DMS 273 treated with DMSO at 0.1 percent for 48 hours (cell line): ENCODE results near the gene SNAI1.
A peak's percentile ranks its signal among the peaks of the same experiment; 100 is the strongest.
"Not testable (repeated sequence)": the region's sequence is repeated elsewhere in the genome, so short reads cannot be mapped to it uniquely, and the experiment has no call there.

Source experiments
- DNase-seq: peaks from one replicate; lab custom pipeline; 2025; lab: John Stamatoyannopoulos, UW

Gene SNAI1

DNA sequence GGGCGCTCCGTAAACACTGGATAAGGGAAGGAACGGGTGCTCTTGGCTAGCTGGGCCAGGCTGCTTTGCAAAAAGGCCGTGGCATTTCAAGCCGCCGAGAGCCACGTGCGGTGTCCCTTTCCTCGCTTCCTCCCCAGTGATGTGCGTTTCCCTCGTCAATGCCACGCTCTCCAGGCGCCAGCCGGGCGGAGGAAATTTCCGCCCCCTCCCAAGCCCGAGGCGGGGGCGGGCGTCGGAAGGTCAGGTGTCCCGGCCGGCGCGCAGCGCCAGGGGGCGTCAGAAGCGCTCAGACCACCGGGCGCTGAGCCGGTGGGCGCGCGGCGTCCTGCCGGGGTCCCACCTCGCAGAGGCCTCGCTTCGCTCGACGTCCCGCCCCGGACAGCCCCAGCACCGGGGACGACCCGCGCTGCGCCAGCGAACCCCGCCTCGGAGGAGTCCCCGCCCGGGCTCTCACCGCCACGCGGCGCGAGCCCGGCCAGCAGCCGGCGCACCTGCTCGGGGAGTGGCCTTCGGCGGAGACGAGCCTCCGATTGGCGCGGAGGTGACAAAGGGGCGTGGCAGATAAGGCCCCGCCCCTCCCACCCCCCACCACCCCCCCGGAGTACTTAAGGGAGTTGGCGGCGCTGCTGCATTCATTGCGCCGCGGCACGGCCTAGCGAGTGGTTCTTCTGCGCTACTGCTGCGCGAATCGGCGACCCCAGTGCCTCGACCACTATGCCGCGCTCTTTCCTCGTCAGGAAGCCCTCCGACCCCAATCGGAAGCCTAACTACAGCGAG lies at the start of gene SNAI1:
TSS of gene SNAI1 (plus strand) at position 635 of the 777 bp plus-strand sequence. CDS start at position 715, 80 bp downstream.
- DNase-seq = peak; percentile 65

DNA sequence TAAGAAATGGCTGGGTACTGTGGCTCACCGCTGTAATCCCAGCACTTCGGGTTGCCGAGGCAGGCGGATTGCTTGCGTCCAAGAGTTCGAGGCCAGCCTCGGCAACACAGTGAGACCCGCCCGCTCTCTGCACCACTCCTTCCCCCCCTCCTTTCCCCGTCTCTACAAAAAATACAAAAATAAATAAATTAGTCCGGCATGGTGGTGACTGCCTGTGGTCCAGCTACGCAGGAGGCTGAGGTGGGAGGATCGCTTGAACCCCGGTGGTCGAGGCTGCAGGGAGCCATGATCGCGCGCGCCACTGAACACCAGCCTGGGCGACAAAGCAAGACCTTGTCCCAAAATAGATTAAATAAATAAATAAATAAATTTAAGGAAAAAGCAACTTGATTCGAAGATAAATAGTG lies 47.0 kb upstream of the SNAI1 start:
- no peak for DNase-seq

DNA sequence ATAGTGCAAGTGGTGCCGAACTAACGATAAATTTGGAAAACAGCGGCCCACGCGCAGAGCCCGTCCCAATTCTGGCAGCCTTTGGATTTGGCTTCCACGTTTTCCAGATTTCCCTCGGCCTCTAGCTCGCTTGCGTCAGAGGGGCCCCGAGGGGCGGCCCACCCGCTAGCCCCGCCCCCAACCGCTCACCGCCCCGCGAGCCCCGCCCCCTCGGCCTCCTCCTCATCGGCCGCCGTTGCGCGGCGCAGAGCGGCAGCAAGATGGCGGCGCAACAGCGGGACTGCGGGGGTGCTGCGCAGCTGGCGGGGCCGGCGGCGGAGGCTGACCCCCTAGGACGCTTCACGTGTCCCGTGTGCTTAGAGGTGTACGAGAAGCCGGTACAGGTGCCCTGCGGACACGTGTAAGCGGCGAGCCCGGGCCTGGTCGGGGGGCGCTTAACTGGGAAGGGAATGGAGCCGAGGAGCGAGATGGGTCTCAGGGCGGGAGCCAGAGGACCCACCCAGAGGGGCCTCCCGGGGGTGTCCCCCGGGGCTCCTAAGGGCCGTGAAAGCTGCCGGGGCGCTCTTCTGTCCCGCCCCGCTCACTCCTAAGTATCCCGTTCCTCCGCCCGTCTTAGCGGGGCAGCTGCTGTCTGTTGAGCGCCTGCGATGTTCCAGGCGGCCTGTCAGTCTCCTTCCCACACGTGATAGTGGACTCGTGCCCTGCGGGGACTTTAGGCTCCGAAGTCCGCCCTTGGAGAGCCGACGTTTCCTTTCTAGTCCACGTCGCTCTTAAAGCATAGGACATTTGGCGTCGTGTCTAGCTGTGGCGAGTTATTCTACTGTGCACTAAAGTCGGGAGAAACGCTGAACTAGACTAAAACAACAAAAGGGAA lies 46.4 kb upstream of the SNAI1 start, which contains the start of gene RNF114:
TSS of gene RNF114 (plus strand) at position 245 of the 874 bp plus-strand sequence. CDS start at position 261, 16 bp downstream.
- DNase-seq = peak; percentile 64

DNA sequence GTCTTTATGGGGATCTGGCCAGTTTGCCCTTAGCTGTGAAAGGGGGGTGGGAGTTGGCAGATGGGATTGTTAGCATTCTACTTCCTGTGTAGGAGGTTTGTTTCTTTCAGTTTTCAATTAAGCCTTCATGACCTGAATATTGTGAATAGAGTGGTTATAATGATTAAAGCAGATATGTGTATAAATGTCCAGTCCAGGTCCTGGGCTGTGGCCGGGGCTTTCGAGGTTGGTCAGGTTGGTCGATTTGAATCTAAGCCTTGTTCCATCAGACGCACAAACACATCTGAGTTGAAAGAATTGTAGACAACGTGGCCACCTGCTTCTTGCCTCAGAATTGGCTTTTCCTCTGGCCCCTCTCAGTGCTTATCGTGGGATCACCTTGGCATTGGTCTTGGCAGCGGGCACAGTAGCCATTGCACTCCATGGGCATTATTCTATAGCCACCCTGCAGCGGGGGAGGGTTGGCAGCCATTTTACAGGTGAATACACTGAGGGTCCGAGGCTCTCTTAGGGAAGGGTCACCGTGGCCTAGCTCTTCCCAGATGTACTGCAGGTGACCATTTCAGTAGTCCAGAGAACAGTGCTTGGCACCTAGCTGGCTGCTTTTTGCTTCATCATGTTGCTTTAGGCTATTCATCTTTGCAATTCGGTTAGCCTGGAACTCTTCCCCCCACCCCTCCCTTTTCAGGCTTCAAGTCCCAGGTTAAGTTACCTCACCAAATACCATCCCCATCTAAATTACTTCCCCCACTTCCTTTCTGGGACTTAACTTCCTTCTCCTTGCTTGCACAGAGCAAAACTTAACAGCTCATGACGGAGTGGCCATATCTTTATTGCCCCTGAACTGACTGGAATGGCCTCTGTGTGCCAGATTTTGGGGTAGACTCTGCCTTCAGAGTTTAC lies 45.5 kb upstream of the SNAI1 start:
- DNase-seq = no peak

DNA sequence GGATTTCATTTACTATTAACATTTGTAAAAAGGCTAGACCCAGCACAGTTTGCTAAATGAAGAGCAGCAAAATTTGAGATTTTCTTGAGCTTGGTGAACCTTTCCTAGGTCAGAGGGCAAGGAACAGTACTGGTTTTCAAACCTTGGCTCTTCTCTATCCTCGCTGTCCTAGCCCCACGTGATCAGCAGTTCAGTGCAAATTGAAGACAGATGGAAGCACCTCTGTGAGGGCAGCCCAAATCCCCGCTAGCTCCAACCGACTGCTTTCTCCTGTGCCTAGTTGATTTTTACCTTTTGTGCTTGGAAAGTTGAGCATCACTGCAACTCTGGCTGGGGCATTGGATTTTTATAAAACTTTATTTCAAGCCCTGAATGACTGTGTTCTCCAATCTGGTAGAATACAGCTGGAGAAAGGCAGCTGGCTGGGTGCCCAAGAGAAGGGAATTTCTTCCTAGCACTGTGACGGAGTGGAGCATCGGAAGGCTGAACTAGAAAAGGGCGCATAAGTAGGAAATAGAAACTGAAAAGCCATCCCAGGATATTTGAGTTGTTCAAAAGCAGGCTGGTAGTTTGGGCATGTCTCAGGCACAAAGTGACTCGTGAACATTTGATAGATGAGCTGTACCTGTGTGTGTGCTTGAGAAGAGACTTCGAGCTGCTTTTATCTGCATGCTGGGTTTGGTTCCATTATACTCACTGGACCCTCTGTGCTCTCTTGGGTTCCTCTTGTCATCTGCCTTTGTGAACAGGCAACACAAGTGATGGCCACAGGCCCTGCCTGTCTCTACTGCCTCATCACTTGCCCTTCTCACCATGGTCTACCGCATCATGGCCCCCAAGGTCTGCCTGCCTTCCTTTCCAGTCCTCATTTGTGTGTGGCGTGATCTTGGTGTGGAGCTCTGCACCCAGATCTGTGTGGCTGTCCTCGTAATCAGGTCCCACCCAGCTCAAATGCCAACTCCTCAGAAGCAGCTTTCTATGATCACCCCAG lies 44.3 kb upstream of the SNAI1 start:
- no peak for DNase-seq

DNA sequence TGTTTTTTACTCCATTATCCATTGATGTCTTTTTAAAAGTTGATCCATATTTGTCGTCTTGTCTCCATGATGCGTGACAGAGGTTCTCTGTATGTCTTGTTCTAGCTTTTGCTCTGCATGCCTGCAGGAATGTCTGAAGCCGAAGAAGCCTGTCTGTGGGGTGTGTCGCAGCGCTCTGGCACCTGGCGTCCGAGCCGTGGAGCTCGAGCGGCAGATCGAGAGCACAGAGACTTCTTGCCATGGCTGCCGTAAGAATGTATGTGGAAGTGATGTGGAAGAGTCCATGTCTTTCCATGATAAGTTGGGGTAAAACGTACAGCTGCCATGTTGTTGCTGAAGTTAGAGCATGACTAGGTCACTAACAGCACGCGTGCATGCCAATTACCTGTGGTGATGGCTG lies 41.3 kb upstream of the SNAI1 start:
- DNase-seq = no peak

DNA sequence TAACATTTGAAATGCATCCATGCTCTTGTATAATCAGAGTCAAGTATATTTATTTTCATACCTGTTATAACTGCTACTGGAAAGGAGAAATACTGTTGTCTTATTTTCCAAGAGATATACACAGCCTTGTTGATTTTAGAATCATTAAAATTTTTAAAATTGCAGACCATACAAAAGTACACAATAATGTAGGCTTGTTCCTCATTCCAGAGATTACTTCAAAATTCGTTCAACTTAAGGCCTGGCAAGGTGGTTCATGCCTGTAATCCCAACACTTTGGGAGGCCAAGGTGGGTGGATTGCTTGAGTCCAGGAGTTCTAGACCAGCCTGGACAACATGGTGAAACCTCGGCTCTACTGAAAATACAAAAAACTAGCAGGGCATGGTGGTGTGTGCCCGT lies 40.5 kb upstream of the SNAI1 start:
- no peak for DNase-seq

DNA sequence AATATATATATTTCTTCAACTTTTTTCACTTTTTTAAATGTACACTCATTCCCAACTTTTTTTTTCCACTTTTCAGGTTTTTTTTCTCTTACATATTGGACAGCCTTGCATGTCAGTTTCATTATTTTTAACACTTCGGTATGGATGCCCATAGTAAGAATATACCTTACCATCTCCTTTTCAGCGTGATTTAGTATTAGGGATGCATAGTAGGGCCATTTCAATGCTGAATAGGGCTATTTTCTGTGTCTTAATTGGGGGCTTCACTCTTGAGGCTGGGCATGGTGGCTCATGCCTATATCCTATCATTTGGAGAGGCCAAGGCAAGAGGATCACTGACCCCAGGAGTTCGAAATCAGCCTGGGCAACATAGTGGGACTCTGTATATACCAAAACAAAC lies 39.8 kb upstream of the SNAI1 start:
- DNase-seq = no peak

DNA sequence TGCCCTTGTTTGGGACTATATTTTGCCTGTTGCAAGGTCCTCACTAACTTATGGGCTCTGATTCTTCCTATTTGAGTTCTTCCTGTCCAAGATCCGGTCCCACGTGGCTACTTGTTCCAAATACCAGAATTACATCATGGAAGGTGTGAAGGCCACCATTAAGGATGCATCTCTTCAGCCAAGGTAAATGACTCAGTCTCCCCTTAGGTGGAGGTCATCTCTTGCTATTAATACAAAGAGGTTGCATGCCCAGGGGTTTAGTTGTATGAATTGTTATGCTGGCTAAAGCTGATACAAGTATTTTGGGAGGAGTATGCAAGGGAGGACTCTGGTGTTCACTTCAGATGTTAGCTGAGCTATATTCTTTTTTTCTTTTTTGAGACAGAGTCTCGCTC lies 37.5 kb upstream of the SNAI1 start:
- DNase-seq = no peak

DNA sequence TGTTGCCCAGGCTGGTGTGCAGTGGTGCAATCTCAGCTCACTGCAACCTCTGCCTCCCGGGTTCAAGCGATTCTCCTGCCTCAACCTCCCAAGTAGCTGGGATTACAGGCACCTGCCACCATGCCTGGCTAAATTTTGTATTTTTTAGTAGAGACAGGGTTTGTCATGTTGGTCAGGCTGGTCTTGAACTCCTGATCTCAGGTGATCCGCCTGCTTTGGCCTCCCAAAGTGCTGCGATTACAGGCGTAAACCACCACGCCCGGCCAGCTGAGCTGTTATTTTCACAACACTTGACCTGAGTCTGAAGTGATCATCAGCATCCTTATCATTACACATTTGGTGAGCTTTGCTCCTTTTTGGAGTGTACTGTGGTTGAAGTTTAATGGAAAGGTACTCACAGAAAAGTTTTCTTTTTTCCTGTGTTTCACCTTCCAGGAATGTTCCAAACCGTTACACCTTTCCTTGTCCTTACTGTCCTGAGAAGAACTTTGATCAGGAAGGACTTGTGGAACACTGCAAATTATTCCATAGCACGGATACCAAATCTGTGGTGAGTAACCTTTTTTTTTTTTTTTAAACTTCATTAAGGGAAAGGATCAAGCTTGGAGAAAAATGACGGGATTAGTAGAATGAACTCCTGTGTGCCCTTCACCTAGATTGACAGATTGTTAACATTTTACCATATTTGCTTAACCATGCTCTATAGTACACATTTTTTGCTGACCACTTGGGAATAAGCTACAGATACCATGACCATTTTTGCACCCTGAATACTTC lies 36.9 kb upstream of the SNAI1 start:
- no peak for DNase-seq

DNA sequence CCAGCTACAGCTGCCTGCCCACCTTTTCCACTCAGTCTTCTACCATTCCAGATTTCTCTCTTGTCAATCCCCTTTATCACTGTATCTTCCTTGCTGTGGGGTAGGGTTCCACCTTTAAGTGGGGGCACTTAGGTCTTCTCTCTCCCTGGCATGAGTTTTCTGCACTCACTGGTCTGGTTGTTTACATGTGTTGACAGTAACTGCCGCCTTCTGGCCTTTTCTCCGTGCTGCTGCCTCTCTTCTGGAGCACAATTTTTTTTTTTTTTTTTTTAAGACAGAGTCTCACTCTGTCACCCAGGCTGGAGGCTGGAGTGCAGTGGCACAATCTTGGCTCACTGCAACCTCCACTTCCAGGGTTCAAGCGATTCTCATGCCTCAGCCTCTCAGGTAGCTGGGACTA lies 34.6 kb upstream of the SNAI1 start:
- DNase-seq = no peak

DNA sequence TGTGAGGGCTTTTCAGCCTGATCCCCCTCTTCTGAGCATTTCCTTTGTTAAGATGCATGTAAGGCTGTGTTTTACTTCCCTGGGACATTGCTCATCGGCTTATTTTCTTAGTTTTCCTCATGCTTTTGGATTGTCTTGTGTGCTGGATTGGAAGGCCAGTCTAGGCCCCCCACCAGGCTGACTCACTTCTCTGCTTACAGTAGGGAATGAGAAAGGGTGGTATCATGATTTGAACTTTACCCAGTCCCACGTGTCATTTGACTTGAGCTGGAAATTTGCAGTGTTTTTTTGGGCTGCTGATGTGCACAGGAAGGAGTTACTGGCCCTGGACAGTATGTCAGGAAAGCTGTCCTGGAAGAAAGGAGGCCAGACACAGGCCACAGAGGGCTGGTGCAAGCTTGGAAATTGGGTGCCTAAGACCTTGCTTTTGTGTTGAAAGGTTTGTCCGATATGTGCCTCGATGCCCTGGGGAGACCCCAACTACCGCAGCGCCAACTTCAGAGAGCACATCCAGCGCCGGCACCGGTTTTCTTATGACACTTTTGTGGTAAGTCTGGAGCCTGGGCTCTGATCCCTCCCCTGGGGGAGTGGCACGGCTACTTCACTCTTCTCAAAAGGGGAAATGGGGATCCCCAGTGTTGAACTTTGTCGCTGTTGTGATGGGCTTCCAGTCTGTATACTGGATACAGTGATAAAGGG lies 33.8 kb upstream of the SNAI1 start:
- DNase-seq = no peak

DNA sequence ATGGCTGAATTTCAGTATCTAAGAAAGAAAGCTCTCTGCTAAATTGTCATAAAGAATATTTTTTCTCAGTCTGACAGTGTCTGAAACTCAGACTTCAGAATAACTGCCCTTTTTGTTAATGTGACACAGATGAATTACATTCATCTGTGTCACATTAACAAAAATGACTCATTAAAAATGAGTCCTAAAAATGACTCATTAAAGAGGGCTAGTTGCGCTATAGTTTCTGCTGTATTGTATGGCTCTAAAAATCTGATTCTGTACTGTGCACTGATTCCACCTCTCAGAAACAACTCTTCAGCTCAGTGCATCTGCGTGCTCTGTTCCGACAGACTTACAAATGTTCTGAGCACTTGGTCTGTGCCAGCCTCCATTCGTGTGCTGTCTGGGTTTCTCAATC lies 31.6 kb upstream of the SNAI1 start:
- DNase-seq = no peak

DNA sequence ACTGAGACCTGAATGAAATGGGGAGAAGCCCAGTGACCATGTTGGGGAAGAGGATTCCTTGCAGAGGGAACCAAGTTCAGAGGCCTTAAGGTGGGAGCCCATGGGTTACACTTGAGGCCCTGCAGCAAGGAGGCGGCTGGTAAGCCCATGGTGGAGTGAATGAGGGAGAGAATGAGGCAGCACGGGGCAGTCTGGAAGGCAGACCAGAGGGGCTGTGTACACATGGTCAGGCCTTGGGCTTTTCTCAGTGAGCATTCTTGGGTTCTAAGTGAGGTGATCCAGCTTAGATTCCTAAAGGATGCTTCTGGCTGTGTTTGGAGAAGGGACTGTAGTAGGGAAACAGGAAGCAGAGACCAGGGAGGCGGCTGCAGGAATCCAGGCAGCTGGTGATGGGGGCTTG lies 27.6 kb upstream of the SNAI1 start:
- no peak for DNase-seq

DNA sequence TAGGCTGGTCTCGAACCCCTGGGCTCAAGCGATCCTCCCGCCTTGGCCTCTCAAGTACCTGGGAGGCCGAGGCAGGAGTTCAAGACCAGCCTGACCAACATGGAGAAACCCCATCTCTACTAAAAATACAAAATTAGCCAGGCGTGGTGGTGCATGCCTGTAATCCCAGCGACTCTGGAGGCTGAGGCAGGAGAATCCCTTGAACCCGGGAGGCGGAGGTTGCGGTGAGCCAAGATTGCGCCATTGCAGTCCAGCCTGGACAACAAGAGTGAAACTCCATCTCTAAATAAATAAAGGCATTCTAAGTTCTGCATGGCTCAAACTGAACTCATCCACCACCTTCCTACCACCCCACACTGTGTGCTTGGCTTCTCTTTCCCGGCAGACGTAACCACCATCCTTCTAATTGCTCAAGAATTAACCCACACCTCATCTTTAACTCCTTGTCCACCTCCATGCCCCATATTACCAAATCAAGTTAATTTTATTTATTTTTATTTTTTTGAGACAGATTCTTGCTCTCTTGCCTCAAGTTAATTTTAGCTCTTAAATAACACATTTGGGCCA lies 26.9 kb upstream of the SNAI1 start:
- not testable (repeated sequence) for DNase-seq

DNA sequence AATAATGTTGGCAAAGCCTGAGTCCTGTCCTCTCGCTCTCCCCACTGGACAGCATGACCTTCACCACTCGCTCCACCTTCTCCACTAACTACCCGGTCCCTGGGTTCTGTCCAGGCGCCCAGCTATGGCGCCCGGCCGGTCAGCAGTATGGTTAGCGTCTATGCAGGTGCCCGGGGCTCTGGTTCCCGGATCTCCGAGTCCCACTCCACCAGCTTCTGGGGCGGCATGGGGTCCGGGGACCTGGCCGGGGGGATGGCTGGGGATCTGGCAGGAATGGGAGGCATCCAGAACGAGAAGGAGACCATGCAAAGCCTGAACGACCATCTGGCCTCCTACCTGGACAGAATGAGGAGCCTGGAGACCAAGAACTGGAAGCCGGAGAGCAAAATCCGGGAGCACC lies 26.1 kb upstream of the SNAI1 start:
- no peak for DNase-seq

DNA sequence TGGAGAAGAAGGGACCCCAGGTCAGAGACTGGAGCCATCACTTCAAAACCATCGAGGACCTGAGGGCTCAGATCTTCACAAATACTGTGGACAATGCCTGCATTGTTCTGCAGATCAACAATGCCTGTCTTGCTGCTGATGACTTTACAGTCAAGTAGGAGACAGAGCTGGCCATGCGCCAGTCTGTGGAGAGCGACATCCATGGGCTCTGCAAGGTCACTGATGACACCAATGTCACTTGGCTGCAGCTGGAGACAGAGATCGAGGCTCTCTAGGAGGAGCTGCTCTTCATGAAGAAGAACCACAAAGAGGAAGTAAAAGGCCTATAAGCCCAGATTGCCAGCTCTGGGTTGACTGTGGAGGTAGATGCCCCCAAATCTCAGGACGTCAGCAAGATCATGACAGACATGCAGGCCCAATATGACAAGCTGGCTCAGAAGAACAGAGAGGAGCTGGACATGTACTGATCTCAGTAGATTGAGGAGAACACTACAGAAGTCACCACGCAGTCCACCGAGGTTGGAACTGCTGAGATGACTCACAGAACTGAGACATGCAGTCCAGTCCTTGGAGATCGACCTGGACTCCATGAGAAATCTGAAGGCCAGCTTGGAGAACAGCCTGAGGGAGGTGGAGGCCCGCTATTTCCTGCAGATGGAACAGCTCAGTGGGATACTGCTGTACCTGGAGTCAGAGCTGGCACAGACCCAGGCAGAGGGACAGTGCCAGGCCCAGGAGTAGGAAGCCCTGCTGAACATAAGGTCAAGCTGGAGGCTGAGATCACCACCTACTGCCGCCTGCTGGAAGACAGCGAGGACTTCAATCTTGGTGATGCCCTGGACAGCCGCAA lies 25.5 kb upstream of the SNAI1 start:
- not testable (repeated sequence) for DNase-seq

DNA sequence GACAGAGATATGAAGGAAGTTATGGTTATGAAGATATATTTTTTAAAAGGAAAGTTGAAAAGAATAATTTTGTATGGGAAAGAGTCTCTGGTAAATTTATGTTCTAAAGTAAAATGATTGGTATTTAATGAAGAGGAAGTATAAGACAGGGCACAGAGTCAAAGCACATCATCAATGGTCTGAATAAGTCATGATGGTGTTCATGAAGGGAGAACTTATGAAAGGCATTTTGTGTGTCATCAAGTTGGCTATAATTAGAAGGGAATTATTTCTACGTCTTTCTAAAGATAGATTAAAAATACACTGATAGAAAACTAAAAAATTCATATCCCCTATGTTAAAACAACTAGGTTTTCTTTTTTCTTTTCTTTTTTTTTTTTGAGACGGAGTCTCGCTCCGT lies 21.4 kb upstream of the SNAI1 start:
- DNase-seq = no peak
